ENCODE results near the gene TMEM164. TPM values are rescaled to one million over a fixed set of nuclear protein-coding genes. Genes with fewer than 3 reads are reported as not detected.

Gene TMEM164
- total RNA-seq, 3 donors from 2014 or later (not counting 1 experiment from before 2014, with no cell fraction given) = 18.9 to 80.6 (median 30.6) TPM

- Mint-ChIP-seq H3K4me3 (no peak overlapping the region), H3K4me1 (peaks cover 5 to 6% of the 10 kb centered on the region in 2 donors), H3K27me3 (ENCODE audit: low read depth in 2 of 2) (no peaks in the 10 kb centered on the region), H3K27ac (peak overlapping the region in 1 of 2 donors; percentile 58), H3K36me3 (no peaks in the 10 kb centered on the region), H3K9me3 (no peaks in the 10 kb centered on the region)
- no peaks in the 10 kb centered on the region for H3K9me3 ChIP-seq (ENCODE audit: control insufficient read depth, insufficient read depth, low read length)
- no peak overlapping the region for H3K27ac ChIP-seq (ENCODE audit: low read length)
- H3K27me3 ChIP-seq (ENCODE audit: control insufficient read depth, insufficient read depth, low read length) = no peaks in the 10 kb centered on the region
- ATAC-seq (no peak), DNase-seq (no peak)
- H3K4me3 ChIP-seq (ENCODE audit: low read length) = no peak overlapping the region
- WGBS (ENCODE audit: insufficient coverage) = 38% methylated on average over 1 of the region's 2 CpGs
- TF ChIP-seq, protein P1, sequence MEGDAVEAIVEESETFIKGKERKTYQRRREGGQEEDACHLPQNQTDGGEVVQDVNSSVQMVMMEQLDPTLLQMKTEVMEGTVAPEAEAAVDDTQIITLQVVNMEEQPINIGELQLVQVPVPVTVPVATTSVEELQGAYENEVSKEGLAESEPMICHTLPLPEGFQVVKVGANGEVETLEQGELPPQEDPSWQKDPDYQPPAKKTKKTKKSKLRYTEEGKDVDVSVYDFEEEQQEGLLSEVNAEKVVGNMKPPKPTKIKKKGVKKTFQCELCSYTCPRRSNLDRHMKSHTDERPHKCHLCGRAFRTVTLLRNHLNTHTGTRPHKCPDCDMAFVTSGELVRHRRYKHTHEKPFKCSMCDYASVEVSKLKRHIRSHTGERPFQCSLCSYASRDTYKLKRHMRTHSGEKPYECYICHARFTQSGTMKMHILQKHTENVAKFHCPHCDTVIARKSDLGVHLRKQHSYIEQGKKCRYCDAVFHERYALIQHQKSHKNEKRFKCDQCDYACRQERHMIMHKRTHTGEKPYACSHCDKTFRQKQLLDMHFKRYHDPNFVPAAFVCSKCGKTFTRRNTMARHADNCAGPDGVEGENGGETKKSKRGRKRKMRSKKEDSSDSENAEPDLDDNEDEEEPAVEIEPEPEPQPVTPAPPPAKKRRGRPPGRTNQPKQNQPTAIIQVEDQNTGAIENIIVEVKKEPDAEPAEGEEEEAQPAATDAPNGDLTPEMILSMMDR (IDR thresholded peaks at IDR 0.05) = no peak
- intact Hi-C loops (cut with micrococcal nuclease) = no loop called here
- H3K4me1 ChIP-seq (ENCODE audit: control insufficient read depth, insufficient read depth, low read length) = no peaks in the 10 kb centered on the region
- peaks cover 2% of the 10 kb centered on the region for H3K36me3 ChIP-seq (ENCODE audit: control insufficient read depth, insufficient read depth, low read length)
Observed at GRCh38 chrX:110015032-110015431, 12.1 kb downstream of the TMEM164 start.

GRCh38 chrX:110015915-110016314 lies 13.0 kb downstream of the TMEM164 start:
- Mint-ChIP-seq H3K27me3 (ENCODE audit: low read depth in 2 of 2) (no peaks in the 10 kb centered on the region), H3K27ac (no peak overlapping the region), H3K9me3 (no peaks in the 10 kb centered on the region), H3K4me1 (peaks cover 5 to 6% of the 10 kb centered on the region in 2 donors), H3K4me3 (no peak overlapping the region), H3K36me3 (no peaks in the 10 kb centered on the region)
- ATAC-seq = no peak
- Histone ChIP-seq H3K4me3 (ENCODE audit: low read length) (no peak overlapping the region), H3K9me3 (ENCODE audit: control insufficient read depth, insufficient read depth, low read length) (no peaks in the 10 kb centered on the region), H3K27me3 (ENCODE audit: control insufficient read depth, insufficient read depth, low read length) (no peaks in the 10 kb centered on the region), H3K4me1 (ENCODE audit: control insufficient read depth, insufficient read depth, low read length) (no peaks in the 10 kb centered on the region), H3K36me3 (ENCODE audit: control insufficient read depth, insufficient read depth, low read length) (peaks cover 2% of the 10 kb centered on the region), H3K27ac (ENCODE audit: low read length) (no peak overlapping the region)
- intact Hi-C loops (cut with micrococcal nuclease) = no loop called here
- TF ChIP-seq, protein P1 (IDR thresholded peaks at IDR 0.05) = no peak
- WGBS (ENCODE audit: insufficient coverage) = 98% methylated on average over 5 of the region's 5 CpGs
- no peak for DNase-seq

DNA sequence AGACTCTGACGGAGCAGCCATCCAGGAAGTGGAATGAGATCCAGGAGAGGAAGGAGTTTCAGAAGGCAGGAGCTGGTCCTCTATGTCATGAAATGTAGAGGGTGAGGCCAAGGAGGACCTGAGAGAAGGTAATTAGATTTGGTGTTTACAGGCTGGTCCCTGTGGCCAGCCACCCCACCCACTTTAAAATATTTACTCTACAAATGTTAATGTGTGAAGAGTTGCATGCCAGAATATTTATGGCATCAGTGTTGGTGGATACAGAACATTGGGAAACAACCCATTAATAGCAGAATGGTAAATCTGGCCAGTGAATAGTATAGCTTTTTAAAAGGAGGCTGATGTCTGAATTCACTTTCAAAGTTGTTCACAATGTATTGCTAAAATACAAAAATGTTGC lies 17.6 kb downstream of the TMEM164 start:
- DNase-seq (no peak), ATAC-seq (no peak)
- Histone ChIP-seq H3K4me1 (ENCODE audit: control insufficient read depth, insufficient read depth, low read length) (no peaks in the 10 kb centered on the region), H3K36me3 (ENCODE audit: control insufficient read depth, insufficient read depth, low read length) (peaks cover 4% of the 10 kb centered on the region), H3K4me3 (ENCODE audit: low read length) (no peak overlapping the region), H3K27me3 (ENCODE audit: control insufficient read depth, insufficient read depth, low read length) (no peaks in the 10 kb centered on the region), H3K9me3 (ENCODE audit: control insufficient read depth, insufficient read depth, low read length) (no peaks in the 10 kb centered on the region), H3K27ac (ENCODE audit: low read length) (no peak overlapping the region)
- intact Hi-C loops (cut with micrococcal nuclease) = no loop called here
- no peaks in the 10 kb centered on the region for H3K36me3 Mint-ChIP-seq
- H3K27ac Mint-ChIP-seq = no peak overlapping the region
- H3K4me3 Mint-ChIP-seq = no peak overlapping the region
- no peaks in the 10 kb centered on the region for H3K9me3 Mint-ChIP-seq
- WGBS (ENCODE audit: insufficient coverage) = 100% methylated on average over 1 of the region's 1 CpG
- TF ChIP-seq, protein P1 (IDR thresholded peaks at IDR 0.05) = no peak
- H3K27me3 Mint-ChIP-seq (ENCODE audit: low read depth in 2 of 2) = no peaks in the 10 kb centered on the region
- peaks cover 0 to under 1% of the 10 kb centered on the region in 2 donors for H3K4me1 Mint-ChIP-seq
